CD1c-positive myeloid dendritic cell (primary cell): ENCODE data around the gene PRR14.

Experiments used
- DNase-seq: peaks from one replicate; pipeline ENCODE4 v3.0.0-alpha.2; 2016; ENCODE audit errors: extremely low spot score

The PRR14 gene

GRCh38 chr16:30659507-30660423 lies 9.0 kb downstream of the PRR14 start:
- no peak for DNase-seq

GRCh38 chr16:30660424-30661261 lies 9.9 kb downstream of the PRR14 start:
- DNase-seq, result peak; percentile 63

DNA sequence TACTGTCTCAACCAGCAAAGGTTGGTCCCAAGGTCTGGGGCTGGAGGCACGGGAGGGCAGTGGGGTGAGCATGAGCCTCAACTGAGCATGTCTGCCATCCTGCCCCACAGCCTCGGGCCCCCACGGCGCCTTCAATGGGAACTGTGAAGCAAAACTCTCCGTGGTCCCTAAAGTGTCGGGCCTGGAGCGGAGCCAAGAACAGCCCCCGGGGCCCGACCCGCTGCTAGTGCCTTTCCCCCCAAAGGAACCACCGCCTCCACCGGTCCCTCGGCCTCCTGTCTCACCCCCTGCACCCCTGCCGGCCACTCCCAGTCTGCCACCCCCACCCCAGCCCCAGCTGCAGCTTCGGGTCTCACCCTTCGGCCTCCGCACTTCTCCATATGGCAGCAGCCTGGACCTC lies 11.7 kb downstream of the PRR14 start:
- DNase-seq, result no peak

DNA sequence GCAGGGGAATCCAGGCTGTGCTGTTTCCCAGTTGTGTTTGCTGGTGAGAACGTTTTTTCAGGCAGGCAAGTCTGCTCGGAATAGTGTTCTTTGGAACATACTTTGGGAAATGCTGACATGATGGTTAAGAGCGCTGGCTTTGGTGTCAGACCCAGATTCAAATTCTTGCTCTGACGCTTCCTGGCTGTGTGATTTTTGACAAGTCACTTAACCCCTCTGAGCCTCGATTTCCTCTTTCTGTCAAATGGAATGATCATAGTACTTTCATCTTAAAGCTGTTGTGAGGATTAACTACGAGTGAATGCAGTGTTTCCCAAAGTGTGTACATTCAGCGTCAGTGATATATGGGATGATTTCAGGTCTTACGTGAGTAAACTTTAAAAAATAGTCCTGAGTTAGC lies 12.3 kb downstream of the PRR14 start:
- DNase-seq, result no peak

DNA sequence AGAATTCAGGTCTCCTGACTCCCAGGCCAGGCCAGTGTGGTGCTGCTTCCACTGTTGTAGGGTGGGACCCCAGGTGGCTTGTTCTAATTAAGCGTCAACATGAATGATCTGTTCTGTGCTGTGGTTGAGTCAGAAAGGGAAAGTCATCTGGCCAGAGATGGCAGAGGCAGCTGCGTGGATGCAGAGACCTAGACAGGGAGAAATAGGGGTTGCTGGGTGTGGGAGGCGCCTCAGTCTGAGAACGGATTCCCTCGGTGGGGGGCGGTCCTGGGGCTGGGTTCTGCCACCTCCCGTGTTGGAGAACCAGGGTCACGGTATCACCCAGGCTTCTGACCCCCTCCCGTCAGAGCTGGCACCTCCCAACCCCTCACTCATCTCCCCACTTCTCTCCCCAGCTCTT lies 13.1 kb downstream of the PRR14 start:
- no peak for DNase-seq

GRCh38 chr16:30664616-30665109 lies 13.9 kb downstream of the PRR14 start:
- DNase-seq, result no peak

- no peak for DNase-seq
These were observed 14.5 kb downstream of the PRR14 start for GRCh38 chr16:30665155-30665829.

DNA sequence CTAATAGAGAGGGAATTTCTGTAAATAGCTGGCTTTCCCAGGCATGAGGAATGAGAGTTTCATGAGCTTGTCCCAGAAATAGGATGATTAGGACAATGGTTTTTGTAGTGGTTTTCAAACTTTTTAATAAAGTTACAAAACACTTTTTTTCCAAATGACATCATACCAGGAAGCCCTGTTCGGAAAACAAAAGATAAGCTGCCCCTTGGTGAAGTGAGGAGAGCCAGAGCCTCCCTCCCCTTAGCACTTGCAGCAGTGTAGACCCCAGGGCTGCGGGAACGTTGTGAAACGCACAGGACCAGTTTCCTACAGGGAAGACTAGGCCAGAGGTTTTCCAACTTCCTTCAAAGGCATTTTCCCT lies 15.1 kb downstream of the PRR14 start:
- no peak for DNase-seq

DNA sequence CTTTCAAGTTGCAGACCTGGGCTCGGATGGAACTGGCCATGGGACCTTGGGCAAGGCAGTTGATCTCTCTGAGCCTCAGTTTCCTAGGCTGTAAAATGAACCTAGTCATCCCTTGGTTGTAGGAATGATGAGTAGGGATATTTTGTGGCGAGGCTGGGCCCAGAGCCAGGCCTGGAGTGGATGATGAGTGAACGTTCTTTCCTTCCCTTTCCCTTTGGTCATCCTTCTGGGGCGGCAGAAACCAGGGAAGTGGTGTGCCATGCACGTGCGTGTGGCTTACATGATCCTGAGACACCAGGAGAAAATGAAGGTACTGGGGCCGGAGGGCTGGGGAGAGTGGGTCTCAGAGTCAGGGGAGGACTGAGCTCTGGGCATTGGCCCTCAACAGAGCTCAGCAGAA lies 15.9 kb downstream of the PRR14 start:
- no peak for DNase-seq

- no peak for DNase-seq
These were observed 16.7 kb downstream of the PRR14 start for GRCh38 chr16:30667361-30667905.

DNA sequence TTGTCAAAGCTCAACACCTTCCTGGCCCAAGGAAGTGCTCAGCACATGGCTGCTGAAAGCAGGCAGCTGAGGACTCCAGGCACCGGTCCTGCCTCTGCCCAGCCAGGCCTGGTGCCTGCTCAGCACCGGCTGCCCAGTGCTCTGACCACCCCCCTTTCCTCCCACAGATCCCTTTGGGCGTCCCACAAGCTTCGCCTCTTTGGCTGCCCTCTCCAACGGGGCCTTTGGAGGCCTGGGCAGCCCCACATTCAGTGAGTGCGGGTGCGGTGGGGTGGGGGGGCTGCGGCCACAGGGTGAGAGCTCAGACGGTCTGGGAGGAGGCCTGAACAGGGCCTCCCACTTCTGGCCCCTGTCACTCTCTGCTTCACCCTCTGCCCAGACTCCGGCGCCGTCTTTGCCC lies 17.6 kb downstream of the PRR14 start:
- DNase-seq, result no peak

GRCh38 chr16:30669026-30669902 lies 18.5 kb downstream of the PRR14 start:
- DNase-seq, result no peak

DNA sequence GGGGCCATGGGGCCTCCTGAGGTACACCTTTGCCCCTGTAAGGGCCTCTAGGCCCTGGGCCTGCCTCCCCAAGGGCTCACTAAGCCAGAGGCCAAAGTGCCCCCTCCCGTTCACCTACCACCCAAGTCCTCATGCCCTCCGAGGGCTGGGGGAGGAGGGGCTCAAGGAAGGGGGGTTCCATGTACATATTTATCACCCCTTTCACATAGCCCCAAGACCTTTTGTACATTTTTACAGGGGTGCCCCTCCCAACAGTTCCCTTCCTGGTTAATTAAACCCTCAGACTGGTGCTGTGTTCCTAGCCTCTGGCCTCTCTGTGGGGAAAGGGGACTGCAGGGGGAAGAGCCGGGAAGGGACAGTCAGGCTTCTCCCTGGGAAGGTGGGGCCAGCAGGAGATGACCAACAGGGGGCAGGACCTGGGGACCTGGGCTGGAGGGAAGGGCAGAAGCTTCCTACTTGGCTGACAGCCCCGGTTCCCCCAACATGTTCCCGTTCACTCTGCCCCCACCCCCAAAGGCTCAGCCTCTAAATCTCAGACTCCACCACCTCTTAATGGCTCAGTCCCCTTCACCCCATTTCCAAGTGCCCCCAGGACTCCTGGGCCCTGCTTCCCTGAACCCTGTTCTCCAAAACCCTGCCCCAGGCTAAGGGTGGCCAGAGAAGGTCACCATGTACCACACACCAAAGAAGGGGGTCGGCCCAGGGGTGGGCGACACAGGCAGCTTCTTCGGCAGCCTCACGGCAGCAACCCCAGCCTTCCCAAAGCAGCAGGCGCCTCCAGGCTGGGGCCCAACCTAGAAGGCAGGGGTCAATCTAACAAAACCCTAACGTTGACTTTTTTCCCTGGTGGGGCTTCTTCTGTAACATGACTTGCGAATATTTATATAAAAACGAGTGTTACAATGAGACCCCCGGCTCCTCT lies 19.4 kb downstream of the PRR14 start:
- DNase-seq, result no peak

- no peak for DNase-seq
These were observed 24.4 kb downstream of the PRR14 start for GRCh38 chr16:30675143-30675542.

- no peak for DNase-seq
These were observed 27.3 kb downstream of the PRR14 start for GRCh38 chr16:30677931-30678585.

GRCh38 chr16:30678586-30678970 lies 27.8 kb downstream of the PRR14 start:
- no peak for DNase-seq

GRCh38 chr16:30680326-30680725 lies 29.6 kb downstream of the PRR14 start:
- no peak for DNase-seq

- no peak for DNase-seq
These were observed 37.9 kb downstream of the PRR14 start for GRCh38 chr16:30688701-30689100.

DNA sequence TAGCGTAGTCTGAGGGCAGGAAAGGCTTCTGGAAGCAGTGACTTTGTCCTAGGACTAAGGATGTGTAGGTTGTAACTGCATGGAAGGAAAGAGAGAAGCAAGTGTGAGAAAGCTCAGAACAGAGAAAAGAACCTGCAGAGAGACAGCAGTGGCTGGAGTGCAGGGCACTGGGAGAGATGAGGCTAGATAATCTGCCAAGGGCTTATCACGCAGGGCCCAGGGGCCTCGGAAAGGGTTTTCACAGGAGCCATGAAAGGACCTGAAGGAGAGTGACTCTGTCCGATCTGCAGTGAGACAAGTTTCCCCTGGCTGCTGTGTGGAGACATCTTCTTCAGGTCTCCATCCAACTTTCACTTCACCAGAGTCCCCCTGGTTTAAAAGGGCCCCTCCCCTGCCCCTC lies 41.1 kb downstream of the PRR14 start:
- no peak for DNase-seq
